HCT116 (cell line): ENCODE data around the gene APBA3. TPM values are rescaled to one million over a fixed set of nuclear protein-coding genes. Genes with fewer than 3 reads are reported as not detected.

Experiments used
- ATAC-seq: fragments of 200-7000 bp; cut with Tn5 transposase; 2 replicates; pipeline ENCODE4 v1.9.1; 2020; ENCODE audit warnings: mild to moderate bottlenecking, moderate library complexity
- BruUV-seq: library from RNA; stranded (reverse); fragments of 400-500 nt; replicated peaks from 2 replicates; lab custom pipeline; 2021; lab: Mats Ljungman, UMichigan
- CTCF ChIA-PET: fragments of 300-600 bp; sonication (Branson Sonifier 250); formaldehyde crosslinking; loops from one replicate; lab custom pipeline; 2021; ENCODE audit warnings: antibody characterized with exemption; lab: Charles Lee
- POLR2A ChIA-PET: fragments of 300-600, 350-600 bp; sonication (Branson Sonifier 250); formaldehyde crosslinking; loops from one replicate; lab custom pipeline; 2021; ENCODE audit warnings: antibody characterized with exemption; lab: Charles Lee
- RAD21 ChIA-PET, 2 experiments: fragments of 300-600 bp; sonication (Branson Sonifier 250); formaldehyde crosslinking; loops; one replicate each; lab custom pipeline; 2023; ENCODE audit warnings: low total read pairs in 2 of 2; ENCODE audit not compliant: uncharacterized antibody in 2 of 2, unreplicated experiment in 2 of 2, low non-redundant PET in 1 of 2; lab: Charles Lee
- DNase-seq: peaks from one replicate; pipeline ENCODE4 v3.0.0-alpha.2; 2010; ENCODE audit warnings: low read depth, low spot score
- H2AFZ ChIP-seq: fragments of 200-600 bp; shearing (Covaris generic), sonication (generic); 2 replicates; pipeline ENCODE4 v1.6.1; 2017; ENCODE audit warnings: low read depth, mixed run types, mixed read lengths, antibody characterized with exemption, low read length; ENCODE audit not compliant: poor library complexity, severe bottlenecking
- H3K27ac ChIP-seq: 2 replicates; pipeline ENCODE4 v1.5.1; 2012; ENCODE audit warnings: low read depth, low read length
- H3K27me3 ChIP-seq: fragments of 200-600 bp; sonication (generic); 2 replicates; pipeline ENCODE4 v1.6.1; 2016; ENCODE audit warnings: mixed run types, low read length, mixed read lengths; ENCODE audit not compliant: insufficient read depth
- H3K36me3 ChIP-seq, 2 experiments: fragments of 200-500 bp in 1 of 2; fragments of 200-600 bp in 1 of 2; sonication (Bioruptor generic) in 1 of 2; sonication (generic) in 1 of 2; 2 replicates each; pipeline versions ENCODE4 v1.5.1 to v1.6.1; 2014 to 2016; ENCODE audit warnings: low read length in 2 of 2, inconsistent platforms in 1 of 2, mixed read lengths in 1 of 2, mixed run types in 1 of 2; ENCODE audit not compliant: insufficient read depth in 2 of 2, control insufficient read depth in 1 of 2
- H3K4me1 ChIP-seq, 2 experiments: fragments of 200-600 bp in 1 of 2; sonication (generic) in 1 of 2; 2 replicates each; pipeline versions ENCODE4 v1.5.1 to v1.6.1; 2012 to 2017; ENCODE audit warnings: low read length in 2 of 2, inconsistent platforms in 1 of 2, mild to moderate bottlenecking in 1 of 2, mixed read lengths in 1 of 2, mixed run types in 1 of 2, moderate library complexity in 1 of 2; ENCODE audit not compliant: insufficient read depth in 2 of 2, control insufficient read depth in 1 of 2
- H3K4me2 ChIP-seq: fragments of 200-600 bp; sonication (generic); 2 replicates; pipeline ENCODE4 v1.6.1; 2017; ENCODE audit warnings: mixed run types, low read length, mixed read lengths
- H3K4me3 ChIP-seq, 2 experiments: fragments of 200-600 bp in 1 of 2; sonication (generic) in 1 of 2; replicated peaks in 1 of 2; 2 replicates each; pipeline ENCODE4 v1.5.1; 2011 to 2016; ENCODE audit warnings: low read length in 2 of 2, control low read depth in 1 of 2, low read depth in 1 of 2, mild to moderate bottlenecking in 1 of 2, mixed read lengths in 1 of 2, mixed run types in 1 of 2
- H3K79me2 ChIP-seq: fragments of 200-600 bp; sonication (generic); 2 replicates; pipeline ENCODE4 v1.6.1; 2017; ENCODE audit warnings: mild to moderate bottlenecking, mixed run types, low read length, moderate library complexity, mixed read lengths; ENCODE audit not compliant: insufficient read depth
- H3K9ac ChIP-seq: fragments of 200-600 bp; sonication (generic); 2 replicates; pipeline ENCODE4 v1.6.1; 2016; ENCODE audit warnings: low read length, mixed read lengths
- H3K9me2 ChIP-seq: fragments of 200-600 bp; sonication (generic), shearing (Covaris generic); 2 replicates; pipeline ENCODE4 v1.6.1; 2017; ENCODE audit warnings: mixed run types, mild to moderate bottlenecking, moderate library complexity; ENCODE audit not compliant: insufficient read depth
- H3K9me3 ChIP-seq, 2 experiments: fragments of 200-500 bp in 1 of 2; fragments of 200-600 bp in 1 of 2; sonication (Bioruptor generic) in 1 of 2; sonication (generic) in 1 of 2; 2 replicates each; pipeline ENCODE4 v1.6.1; 2014 to 2017; ENCODE audit warnings: low read length in 2 of 2, mixed read lengths in 2 of 2, inconsistent platforms in 1 of 2, low read depth in 1 of 2, mild to moderate bottlenecking in 1 of 2, mixed run types in 1 of 2, moderate library complexity in 1 of 2; ENCODE audit not compliant: control insufficient read depth in 1 of 2, insufficient read depth in 1 of 2
- H4K20me1 ChIP-seq: fragments of 200-600 bp; sonication (generic), shearing (Covaris generic); 2 replicates; pipeline ENCODE4 v1.6.1; 2017; ENCODE audit warnings: mixed run types, mild to moderate bottlenecking, moderate library complexity; ENCODE audit not compliant: insufficient read depth
- CBX3 ChIP-seq: IDR thresholded peaks from 2 replicates; pipeline ENCODE4 v1.6.1; 2012; ENCODE audit warnings: low read depth
- JUND ChIP-seq: IDR thresholded peaks from 2 replicates; pipeline ENCODE4 v1.6.1; 2012
- POLR2A ChIP-seq: IDR thresholded peaks from 2 replicates; pipeline ENCODE4 v1.7.0; 2011; ENCODE audit warnings: borderline replicate concordance; ENCODE audit not compliant: insufficient read depth, insufficient read length; ENCODE audit errors: extremely low read depth
- POLR2AphosphoS5 ChIP-seq: IDR thresholded peaks from 2 replicates; pipeline ENCODE4 v1.6.1; 2011; ENCODE audit warnings: mild to moderate bottlenecking, low read depth, low read length, moderate library complexity
- RAD21 ChIP-seq: IDR thresholded peaks from 2 replicates; pipeline ENCODE4 v1.6.1; 2012; ENCODE audit warnings: low read depth, mild to moderate bottlenecking
- SP1 ChIP-seq: IDR thresholded peaks from 2 replicates; pipeline ENCODE4 v1.6.1; 2012; ENCODE audit warnings: low read depth
- TCF7L2 ChIP-seq: IDR thresholded peaks from 2 replicates; pipeline ENCODE4 v1.7.0; 2011; ENCODE audit warnings: borderline replicate concordance, inconsistent platforms; ENCODE audit not compliant: insufficient read depth, insufficient read length; ENCODE audit errors: extremely low read depth
- YY1 ChIP-seq: IDR thresholded peaks from 2 replicates; pipeline ENCODE4 v1.6.1; 2011; ENCODE audit warnings: low read length, low read depth, moderate library complexity, mild to moderate bottlenecking; ENCODE audit not compliant: insufficient replicate concordance; ENCODE audit errors: extremely low read depth
- intact Hi-C: fragments of 100-400 bp; cut with micrococcal nuclease; formaldehyde crosslinking; loops from 2 replicates; pipeline ENCODE4 v1.10.0; 2022
- total RNA-seq: library from RNA; stranded (reverse); gene quantifications from one replicate; pipeline ENCODE4 v1.2.1, GENCODE V29; 2021; ENCODE audit not compliant: unreplicated experiment
- TF ChIP-seq, protein P1 (sequence below), 3 experiments: fragments of 200-600 bp in 1 of 3; sonication (generic) in 1 of 3; IDR thresholded peaks in 2 of 3; conservative IDR thresholded peaks in 1 of 3; 2 replicates each; pipeline ENCODE4 v1.5.1; 2012 to 2017; ENCODE audit warnings: low read depth in 2 of 3, low read length in 2 of 3, antibody characterized with exemption in 1 of 3, borderline replicate concordance in 1 of 3, control low read depth in 1 of 3, mild to moderate bottlenecking in 1 of 3, mixed read lengths in 1 of 3, mixed run types in 1 of 3, moderate library complexity in 1 of 3; ENCODE audit not compliant: insufficient read depth in 1 of 3
- TF ChIP-seq, protein P2 (sequence below): IDR thresholded peaks from 2 replicates; pipeline ENCODE4 v1.6.1; 2012
- TF ChIP-seq, protein P3 (sequence below): IDR thresholded peaks from 2 replicates; pipeline ENCODE4 v1.6.1; 2011; ENCODE audit warnings: mild to moderate bottlenecking, low read length, moderate library complexity; ENCODE audit not compliant: insufficient replicate concordance; ENCODE audit errors: extremely low read depth

APBA3 gene
- total RNA-seq, 1 experiment from 2014 or later = 29.5 TPM

DNA sequence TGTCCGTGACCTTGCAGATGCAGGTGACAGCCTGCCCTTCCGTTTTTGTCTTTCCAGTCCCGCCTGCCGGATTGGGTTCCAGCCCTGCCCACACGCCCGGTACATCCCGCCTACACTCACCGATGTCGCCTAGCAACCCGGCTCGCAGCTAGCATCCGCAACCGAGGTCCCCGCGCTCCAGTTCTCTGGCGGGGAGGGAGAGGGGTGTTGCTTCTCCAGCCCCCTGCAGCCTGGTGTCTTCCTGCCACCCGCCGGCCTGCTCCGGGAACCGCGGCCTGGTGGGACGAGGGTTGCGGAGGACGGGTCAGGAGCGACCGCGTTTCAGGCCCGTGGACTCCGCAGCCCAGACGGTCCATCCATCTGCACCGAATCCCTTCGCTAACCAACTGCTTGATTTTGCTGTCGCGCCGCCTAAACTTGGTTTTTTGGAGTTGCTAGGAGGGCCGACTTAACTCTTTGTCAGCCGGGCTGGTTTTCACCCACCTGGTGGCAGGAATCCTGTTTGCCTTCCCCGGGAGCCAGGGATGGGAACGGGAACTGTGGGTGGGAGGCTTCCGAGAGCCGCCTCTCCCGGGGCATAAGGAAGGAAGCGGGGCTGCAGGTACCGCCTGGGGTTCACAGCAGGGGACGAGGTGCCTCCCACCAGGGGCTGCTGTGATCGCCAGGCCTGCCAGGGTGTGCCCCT, 40.1 kb upstream of the APBA3 start:
- ATAC-seq (no peak), DNase-seq (no peak)
- H3K4me1 ChIP-seq = no peaks in the 10 kb centered on the region
- no peaks in the 10 kb centered on the region for H3K79me2 ChIP-seq
- H3K27me3 ChIP-seq = no peaks in the 10 kb centered on the region
- no TSS peak for BruUV-seq
- no peaks in the 10 kb centered on the region for H3K36me3 ChIP-seq
- H3K4me3 ChIP-seq = no peak overlapping the region
- TF ChIP-seq POLR2A = no peak
- TF ChIP-seq, protein P1, sequence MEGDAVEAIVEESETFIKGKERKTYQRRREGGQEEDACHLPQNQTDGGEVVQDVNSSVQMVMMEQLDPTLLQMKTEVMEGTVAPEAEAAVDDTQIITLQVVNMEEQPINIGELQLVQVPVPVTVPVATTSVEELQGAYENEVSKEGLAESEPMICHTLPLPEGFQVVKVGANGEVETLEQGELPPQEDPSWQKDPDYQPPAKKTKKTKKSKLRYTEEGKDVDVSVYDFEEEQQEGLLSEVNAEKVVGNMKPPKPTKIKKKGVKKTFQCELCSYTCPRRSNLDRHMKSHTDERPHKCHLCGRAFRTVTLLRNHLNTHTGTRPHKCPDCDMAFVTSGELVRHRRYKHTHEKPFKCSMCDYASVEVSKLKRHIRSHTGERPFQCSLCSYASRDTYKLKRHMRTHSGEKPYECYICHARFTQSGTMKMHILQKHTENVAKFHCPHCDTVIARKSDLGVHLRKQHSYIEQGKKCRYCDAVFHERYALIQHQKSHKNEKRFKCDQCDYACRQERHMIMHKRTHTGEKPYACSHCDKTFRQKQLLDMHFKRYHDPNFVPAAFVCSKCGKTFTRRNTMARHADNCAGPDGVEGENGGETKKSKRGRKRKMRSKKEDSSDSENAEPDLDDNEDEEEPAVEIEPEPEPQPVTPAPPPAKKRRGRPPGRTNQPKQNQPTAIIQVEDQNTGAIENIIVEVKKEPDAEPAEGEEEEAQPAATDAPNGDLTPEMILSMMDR (IDR thresholded peaks at IDR 0.05 in 2 of 3, conservative IDR thresholded peaks at IDR 0.05 in 1 of 3; ENCODE audit: borderline replicate concordance in 1 of 3, insufficient read depth in 1 of 3, low read depth in 2 of 3, low read length in 2 of 3) = 0 out of 6 replicates have a peak, but pooled peaks of 1 of the 3 experiments have one; percentile 19
- ChIA-PET POLR2A (no interaction called here), RAD21 (no interaction called here), CTCF (no interaction called here)
- H3K4me2 ChIP-seq = no peak overlapping the region
- H3K9me3 ChIP-seq = no peaks in the 10 kb centered on the region
- no peaks in the 10 kb centered on the region for H3K9me2 ChIP-seq
- no peak overlapping the region for H3K27ac ChIP-seq
- no peaks in the 10 kb centered on the region for H4K20me1 ChIP-seq
- no peak overlapping the region for H2AFZ ChIP-seq
- H3K9ac ChIP-seq = no peak overlapping the region
- intact Hi-C loops = no loop called here

DNA sequence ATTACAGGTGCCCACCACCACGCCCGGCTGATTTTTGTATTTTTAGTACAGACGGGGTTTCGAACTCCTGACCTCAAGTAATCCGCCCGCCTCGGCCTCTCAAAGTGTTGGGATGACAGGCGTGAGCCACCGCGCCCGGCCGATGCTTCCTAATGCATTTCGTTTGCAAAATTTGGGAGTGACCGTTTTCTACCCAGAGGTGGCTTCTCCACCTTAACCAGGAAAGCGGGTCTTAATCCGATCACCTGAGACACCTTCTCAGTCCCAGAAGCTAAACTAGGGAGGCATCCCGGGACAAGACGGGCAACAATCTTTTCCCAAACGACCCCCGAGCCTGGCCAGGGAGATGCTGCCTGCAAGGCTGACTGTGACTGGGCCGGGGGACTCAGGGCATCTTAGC, 39.5 kb upstream of the APBA3 start:
- no peak overlapping the region for H3K27ac ChIP-seq
- no peaks in the 10 kb centered on the region for H3K36me3 ChIP-seq
- ChIA-PET POLR2A (no interaction called here), CTCF (no interaction called here), RAD21 (no interaction called here)
- DNase-seq (no peak), ATAC-seq (no peak)
- H3K4me3 ChIP-seq = no peak overlapping the region
- no peak overlapping the region for H3K4me2 ChIP-seq
- no peaks in the 10 kb centered on the region for H3K4me1 ChIP-seq
- 0 out of 4 replicates have a peak, but pooled peaks cover 0 to 2% of the 10 kb centered on the region in 2 experiments for H3K9me3 ChIP-seq
- H4K20me1 ChIP-seq = no peaks in the 10 kb centered on the region
- H2AFZ ChIP-seq = no peak overlapping the region
- intact Hi-C loops = no loop called here
- H3K79me2 ChIP-seq = no peaks in the 10 kb centered on the region
- H3K9me2 ChIP-seq = no peaks in the 10 kb centered on the region
- no TSS peak for BruUV-seq
- H3K9ac ChIP-seq = no peak overlapping the region
- no peaks in the 10 kb centered on the region for H3K27me3 ChIP-seq
- TF ChIP-seq POLR2AphosphoS5 (no peak), RAD21 (no peak), SP1 (no peak), YY1 (no peak), JUND (no peak), POLR2A (no peak), CBX3 (no peak), TCF7L2 (no peak)
- TF ChIP-seq, protein P1 (IDR thresholded peaks at IDR 0.05 in 2 of 3, conservative IDR thresholded peaks at IDR 0.05 in 1 of 3; ENCODE audit: borderline replicate concordance in 1 of 3, insufficient read depth in 1 of 3, low read depth in 2 of 3, low read length in 2 of 3) = no peak
- TF ChIP-seq, protein P2, sequence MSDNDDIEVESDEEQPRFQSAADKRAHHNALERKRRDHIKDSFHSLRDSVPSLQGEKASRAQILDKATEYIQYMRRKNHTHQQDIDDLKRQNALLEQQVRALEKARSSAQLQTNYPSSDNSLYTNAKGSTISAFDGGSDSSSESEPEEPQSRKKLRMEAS = no peak
- TF ChIP-seq, protein P3, sequence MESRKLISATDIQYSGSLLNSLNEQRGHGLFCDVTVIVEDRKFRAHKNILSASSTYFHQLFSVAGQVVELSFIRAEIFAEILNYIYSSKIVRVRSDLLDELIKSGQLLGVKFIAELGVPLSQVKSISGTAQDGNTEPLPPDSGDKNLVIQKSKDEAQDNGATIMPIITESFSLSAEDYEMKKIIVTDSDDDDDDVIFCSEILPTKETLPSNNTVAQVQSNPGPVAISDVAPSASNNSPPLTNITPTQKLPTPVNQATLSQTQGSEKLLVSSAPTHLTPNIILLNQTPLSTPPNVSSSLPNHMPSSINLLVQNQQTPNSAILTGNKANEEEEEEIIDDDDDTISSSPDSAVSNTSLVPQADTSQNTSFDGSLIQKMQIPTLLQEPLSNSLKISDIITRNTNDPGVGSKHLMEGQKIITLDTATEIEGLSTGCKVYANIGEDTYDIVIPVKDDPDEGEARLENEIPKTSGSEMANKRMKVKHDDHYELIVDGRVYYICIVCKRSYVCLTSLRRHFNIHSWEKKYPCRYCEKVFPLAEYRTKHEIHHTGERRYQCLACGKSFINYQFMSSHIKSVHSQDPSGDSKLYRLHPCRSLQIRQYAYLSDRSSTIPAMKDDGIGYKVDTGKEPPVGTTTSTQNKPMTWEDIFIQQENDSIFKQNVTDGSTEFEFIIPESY = no peak
